ENCODE measurements around the gene PCCA.

PCCA gene

DNA sequence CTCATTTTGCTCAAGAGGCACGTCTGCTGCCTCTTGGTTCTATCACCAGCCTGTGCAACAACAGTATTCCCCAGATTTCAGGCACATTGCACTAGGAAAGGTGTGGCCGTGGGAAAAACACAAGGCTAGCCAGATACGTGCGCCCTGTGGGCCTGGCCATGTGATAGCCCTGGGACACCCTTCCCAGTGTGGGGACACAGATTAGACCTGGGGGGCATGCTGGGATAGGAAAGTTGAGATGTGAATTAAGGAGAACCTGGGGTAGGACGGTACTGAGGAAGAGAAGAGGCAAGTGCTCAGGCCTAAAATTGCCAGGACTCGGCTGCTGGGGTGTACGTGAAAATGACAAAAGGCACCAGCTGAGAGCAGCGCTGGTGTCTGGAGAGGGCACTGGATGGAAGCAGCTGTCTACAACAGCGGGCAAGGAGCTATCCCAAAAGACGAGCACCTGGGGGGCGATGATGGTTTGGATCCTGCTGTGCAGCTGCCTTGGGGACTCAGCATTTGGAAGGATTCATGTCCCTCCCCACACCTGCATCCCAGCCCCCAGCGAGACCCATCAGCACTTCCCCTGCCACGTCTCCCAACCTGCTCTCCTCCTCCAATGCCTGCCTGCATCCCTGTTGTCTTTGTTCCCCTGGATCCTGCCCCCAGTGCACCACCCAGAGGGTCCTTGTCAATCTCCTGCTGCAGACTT, 445.4 kb downstream of the PCCA start:
- ATAC-seq (replicated peaks; ENCODE audit: extremely low read depth, poor library complexity, severe bottlenecking) (no peak), DNase-seq (ENCODE audit: low spot score in 2 of 2) (no peak)
- no peak overlapping the region for H3K4me3 Mint-ChIP-seq
- H3K9me3 Mint-ChIP-seq = no peaks in the 10 kb centered on the region
- H3K27me3 Mint-ChIP-seq = no peaks in the 10 kb centered on the region
- peaks cover 3% of the 10 kb centered on the region for H3K36me3 Mint-ChIP-seq (ENCODE audit: insufficient read depth)
- no peak overlapping the region for H3K27ac Mint-ChIP-seq (ENCODE audit: low read depth)
- peaks cover 14% of the 10 kb centered on the region for H3K4me1 Mint-ChIP-seq

GRCh38 chr13:100534911-100535310, 446.0 kb downstream of the PCCA start:
- no peak overlapping the region for H3K4me3 Mint-ChIP-seq
- H3K4me1 Mint-ChIP-seq = peaks cover 10% of the 10 kb centered on the region
- ATAC-seq (replicated peaks; ENCODE audit: extremely low read depth, poor library complexity, severe bottlenecking) = no peak

GRCh38 chr13:100535426-100536135, 446.7 kb downstream of the PCCA start:
- DNase-seq (ENCODE audit: low spot score in 2 of 2) (no peak), ATAC-seq (replicated peaks; ENCODE audit: extremely low read depth, poor library complexity, severe bottlenecking) (no peak)
- H3K27ac Mint-ChIP-seq (ENCODE audit: low read depth) = no peak overlapping the region
- no peaks in the 10 kb centered on the region for H3K27me3 Mint-ChIP-seq
- H3K4me1 Mint-ChIP-seq = peaks cover 10% of the 10 kb centered on the region
- no peaks in the 10 kb centered on the region for H3K9me3 Mint-ChIP-seq
- H3K36me3 Mint-ChIP-seq (ENCODE audit: insufficient read depth) = peaks cover 3% of the 10 kb centered on the region
- H3K4me3 Mint-ChIP-seq = no peak overlapping the region

More at GRCh38 chr13:100534911-100535310, 446.0 kb downstream of the PCCA start:
- H3K27ac Mint-ChIP-seq (ENCODE audit: low read depth) = no peak overlapping the region
- no peaks in the 10 kb centered on the region for H3K9me3 Mint-ChIP-seq
- peaks cover 3% of the 10 kb centered on the region for H3K36me3 Mint-ChIP-seq (ENCODE audit: insufficient read depth)
- no peaks in the 10 kb centered on the region for H3K27me3 Mint-ChIP-seq
- no peak for DNase-seq (ENCODE audit: low spot score in 2 of 2)

DNA sequence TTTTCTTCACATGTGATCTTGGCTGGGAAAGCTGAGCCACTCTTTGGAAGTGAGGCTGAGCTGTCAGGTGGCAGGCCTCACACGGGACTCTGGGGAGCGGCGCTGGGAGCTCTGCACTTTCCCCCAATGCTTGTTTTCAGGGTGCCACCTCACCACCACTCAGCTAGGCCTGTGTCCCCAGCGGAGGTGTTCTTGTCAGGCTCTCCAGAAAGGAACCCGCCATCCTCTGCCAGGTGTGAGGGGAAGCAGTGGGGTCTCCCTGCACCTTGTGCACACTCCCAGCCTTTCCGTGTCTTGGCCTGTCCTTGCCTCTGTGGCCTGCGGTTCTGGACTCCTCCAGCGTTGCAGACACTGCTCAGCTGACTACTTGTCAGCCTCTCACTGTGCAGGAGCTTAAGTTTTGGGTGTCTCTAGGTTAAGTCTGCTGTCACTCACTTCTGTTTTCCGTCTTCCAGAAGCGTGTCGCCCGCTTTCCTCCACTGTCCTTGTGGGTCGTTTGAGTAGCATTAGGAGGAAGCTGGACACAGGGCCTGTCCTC, 447.8 kb downstream of the PCCA start:
- Mint-ChIP-seq H3K9me3 (no peaks in the 10 kb centered on the region), H3K27ac (ENCODE audit: low read depth) (no peak overlapping the region), H3K4me3 (no peak overlapping the region), H3K27me3 (no peaks in the 10 kb centered on the region), H3K4me1 (peaks cover 10% of the 10 kb centered on the region), H3K36me3 (ENCODE audit: insufficient read depth) (peaks cover 3% of the 10 kb centered on the region)
- no peak for DNase-seq (ENCODE audit: low spot score in 2 of 2)
- no peak for ATAC-seq (replicated peaks; ENCODE audit: extremely low read depth, poor library complexity, severe bottlenecking)

DNA sequence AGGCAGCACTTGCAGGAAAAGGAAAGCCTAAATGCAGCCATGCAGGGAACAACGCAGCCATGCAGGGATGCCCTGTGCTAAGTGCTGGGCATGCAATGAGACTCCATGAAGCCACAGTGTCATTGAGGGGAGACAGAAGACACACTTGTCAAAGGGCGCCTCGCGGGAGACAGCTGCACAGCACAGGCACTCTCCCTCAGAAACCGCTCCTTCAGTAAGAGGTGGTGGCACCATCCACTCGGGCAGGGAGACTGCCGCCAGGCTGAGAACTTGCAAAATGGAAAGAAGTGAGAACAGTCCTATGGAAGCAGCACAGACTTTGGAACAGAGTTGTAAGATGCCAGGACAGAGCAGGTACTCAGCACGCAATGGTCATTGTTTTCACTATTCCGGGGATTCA, 448.6 kb downstream of the PCCA start:
- H3K4me1 Mint-ChIP-seq = peaks cover 10% of the 10 kb centered on the region
- peaks cover 3% of the 10 kb centered on the region for H3K36me3 Mint-ChIP-seq (ENCODE audit: insufficient read depth)
- H3K9me3 Mint-ChIP-seq = no peaks in the 10 kb centered on the region
- no peak overlapping the region for H3K4me3 Mint-ChIP-seq
- DNase-seq (ENCODE audit: low spot score in 2 of 2) = no peak
- no peak for ATAC-seq (replicated peaks; ENCODE audit: extremely low read depth, poor library complexity, severe bottlenecking)
- H3K27ac Mint-ChIP-seq (ENCODE audit: low read depth) = no peak overlapping the region
- H3K27me3 Mint-ChIP-seq = no peaks in the 10 kb centered on the region

DNA sequence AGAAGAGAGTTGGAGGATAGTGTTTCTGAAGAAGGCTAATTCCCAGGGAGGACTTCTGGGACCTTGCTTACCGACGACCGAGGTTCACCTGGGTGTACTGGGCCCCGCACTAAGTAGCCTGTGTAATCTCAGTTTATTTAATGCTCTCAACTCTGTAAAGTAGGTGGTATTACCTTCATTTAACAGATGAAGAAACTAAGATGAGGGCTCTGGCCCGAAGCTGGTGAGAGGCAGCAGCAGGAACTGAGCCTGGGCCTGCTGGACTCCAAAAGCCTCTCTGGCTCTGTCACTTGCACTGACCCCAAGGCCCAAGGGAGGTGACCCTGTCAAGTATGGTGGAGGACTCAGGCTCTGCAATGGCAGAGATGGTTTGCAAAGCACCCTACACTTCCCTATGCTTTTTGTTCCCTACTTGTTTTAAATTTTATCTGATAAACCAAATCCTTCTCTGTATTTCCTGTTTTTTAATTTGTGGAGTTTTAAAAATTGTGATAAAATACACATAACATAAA, 449.1 kb downstream of the PCCA start:
- DNase-seq (ENCODE audit: low spot score in 2 of 2) = no peak
- H3K9me3 Mint-ChIP-seq = no peaks in the 10 kb centered on the region
- H3K4me1 Mint-ChIP-seq = peaks cover 15% of the 10 kb centered on the region
- no peak for ATAC-seq (replicated peaks; ENCODE audit: extremely low read depth, poor library complexity, severe bottlenecking)
- H3K36me3 Mint-ChIP-seq (ENCODE audit: insufficient read depth) = peaks cover 3% of the 10 kb centered on the region
- no peak overlapping the region for H3K4me3 Mint-ChIP-seq
- no peak overlapping the region for H3K27ac Mint-ChIP-seq (ENCODE audit: low read depth)
- no peaks in the 10 kb centered on the region for H3K27me3 Mint-ChIP-seq

DNA sequence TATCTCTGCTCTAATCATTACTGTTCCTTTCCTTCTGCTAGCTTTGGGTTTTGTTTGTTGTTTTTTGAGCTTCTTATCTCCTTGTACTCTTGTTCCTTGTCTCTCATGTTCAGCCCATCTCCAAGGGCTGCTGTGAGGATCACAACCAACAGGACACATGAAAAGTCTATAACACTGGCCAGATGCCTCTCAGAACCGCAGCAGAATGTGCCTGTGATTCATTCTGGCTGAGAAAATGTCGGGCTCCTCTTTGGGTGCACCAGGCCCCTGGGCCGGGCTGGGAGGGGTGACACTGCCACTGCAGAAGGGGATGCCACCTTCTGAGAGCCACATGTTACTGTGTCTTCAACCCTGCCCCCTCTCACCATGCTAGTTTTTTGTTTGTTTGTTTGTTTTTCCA, 451.7 kb downstream of the PCCA start:
- Mint-ChIP-seq H3K36me3 (ENCODE audit: insufficient read depth) (no peaks in the 10 kb centered on the region), H3K4me1 (peaks cover 15% of the 10 kb centered on the region), H3K27ac (ENCODE audit: low read depth) (no peak overlapping the region), H3K9me3 (no peaks in the 10 kb centered on the region), H3K27me3 (no peaks in the 10 kb centered on the region), H3K4me3 (no peak overlapping the region)
- ATAC-seq (replicated peaks; ENCODE audit: extremely low read depth, poor library complexity, severe bottlenecking) = no peak
- DNase-seq (ENCODE audit: low spot score in 2 of 2) = no peak

DNA sequence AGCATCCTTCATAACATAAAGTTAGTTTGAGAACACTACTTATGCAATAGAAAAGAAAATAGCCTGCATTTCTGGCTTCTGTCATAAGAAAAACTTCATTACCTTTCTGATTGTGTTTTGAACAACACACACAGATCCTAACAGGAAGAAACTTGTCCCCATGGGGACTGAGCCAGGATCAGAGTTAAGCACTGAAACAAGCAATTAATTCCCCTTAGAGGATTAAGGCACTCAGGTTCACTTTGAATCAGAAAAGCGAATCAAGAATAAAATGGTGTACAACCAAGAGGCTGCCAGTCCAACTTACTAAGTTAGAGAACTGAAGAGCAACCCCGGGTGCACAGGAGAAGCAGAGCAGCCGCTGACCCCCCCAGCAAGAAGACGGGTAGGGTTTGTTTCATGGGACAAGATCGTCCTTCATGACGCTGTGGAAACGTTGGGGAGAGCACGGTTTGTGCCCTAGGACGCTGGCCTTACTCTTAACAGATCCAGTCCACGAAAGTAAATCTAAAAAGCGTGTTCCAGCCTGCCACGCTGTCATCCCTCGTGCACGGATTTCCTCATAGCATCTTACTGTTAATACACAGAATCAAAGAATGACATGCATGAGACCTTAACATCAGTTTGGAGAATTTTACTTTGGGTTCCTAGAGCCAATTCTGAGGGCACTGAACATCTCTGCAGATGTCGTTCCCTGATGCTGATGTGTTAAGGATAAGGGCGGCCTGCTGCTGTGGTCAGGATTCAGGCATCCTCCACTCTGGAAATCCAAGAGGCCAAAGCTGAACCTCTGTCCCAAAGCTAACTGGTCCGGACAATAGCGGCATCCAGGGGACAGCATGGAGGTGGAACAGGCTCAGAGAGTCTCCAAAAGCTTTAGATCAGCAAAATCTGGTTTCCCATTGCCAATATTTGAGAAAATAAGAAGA, 453.3 kb downstream of the PCCA start:
- Mint-ChIP-seq H3K27me3 (no peaks in the 10 kb centered on the region), H3K4me3 (peak overlapping the region; percentile 8), H3K4me1 (peaks cover 8% of the 10 kb centered on the region), H3K27ac (ENCODE audit: low read depth) (no peak overlapping the region), H3K36me3 (ENCODE audit: insufficient read depth) (no peaks in the 10 kb centered on the region), H3K9me3 (no peaks in the 10 kb centered on the region)
- ATAC-seq (replicated peaks; ENCODE audit: extremely low read depth, poor library complexity, severe bottlenecking) = no peak
- DNase-seq (ENCODE audit: low spot score in 2 of 2) = no peak

DNA sequence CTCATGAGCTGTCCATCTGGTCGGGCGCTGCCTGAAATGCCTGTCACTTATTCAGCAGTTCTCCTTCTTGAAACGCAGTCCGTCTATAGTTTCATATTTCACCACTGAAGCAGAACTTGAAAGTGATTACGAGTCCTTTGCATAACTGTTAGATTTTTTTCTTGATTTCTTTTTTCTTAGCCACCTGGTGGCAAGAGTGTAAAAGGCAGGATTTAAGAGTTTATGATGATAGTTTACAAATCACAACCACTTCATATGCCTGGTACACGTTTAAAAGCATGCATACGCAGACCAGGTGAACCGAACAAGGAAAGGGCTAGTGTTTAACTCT, 453.9 kb downstream of the PCCA start:
- peak overlapping the region; percentile 8 for H3K4me3 Mint-ChIP-seq
- no peaks in the 10 kb centered on the region for H3K27me3 Mint-ChIP-seq
- no peaks in the 10 kb centered on the region for H3K36me3 Mint-ChIP-seq (ENCODE audit: insufficient read depth)
- peaks cover 5% of the 10 kb centered on the region for H3K4me1 Mint-ChIP-seq
- DNase-seq (ENCODE audit: low spot score in 2 of 2) (no peak), ATAC-seq (replicated peaks; ENCODE audit: extremely low read depth, poor library complexity, severe bottlenecking) (peak; percentile 40)
- H3K9me3 Mint-ChIP-seq = no peaks in the 10 kb centered on the region
- no peak overlapping the region for H3K27ac Mint-ChIP-seq (ENCODE audit: low read depth)

- Mint-ChIP-seq H3K4me3 (no peak overlapping the region), H3K27me3 (no peaks in the 10 kb centered on the region), H3K36me3 (ENCODE audit: insufficient read depth) (no peaks in the 10 kb centered on the region), H3K4me1 (peaks cover 5% of the 10 kb centered on the region), H3K9me3 (no peaks in the 10 kb centered on the region), H3K27ac (ENCODE audit: low read depth) (no peak overlapping the region)
- no peak for DNase-seq (ENCODE audit: low spot score in 2 of 2)
- no peak for ATAC-seq (replicated peaks; ENCODE audit: extremely low read depth, poor library complexity, severe bottlenecking)
Observed at GRCh38 chr13:100543872-100544602, 455.1 kb downstream of the PCCA start.

DNA sequence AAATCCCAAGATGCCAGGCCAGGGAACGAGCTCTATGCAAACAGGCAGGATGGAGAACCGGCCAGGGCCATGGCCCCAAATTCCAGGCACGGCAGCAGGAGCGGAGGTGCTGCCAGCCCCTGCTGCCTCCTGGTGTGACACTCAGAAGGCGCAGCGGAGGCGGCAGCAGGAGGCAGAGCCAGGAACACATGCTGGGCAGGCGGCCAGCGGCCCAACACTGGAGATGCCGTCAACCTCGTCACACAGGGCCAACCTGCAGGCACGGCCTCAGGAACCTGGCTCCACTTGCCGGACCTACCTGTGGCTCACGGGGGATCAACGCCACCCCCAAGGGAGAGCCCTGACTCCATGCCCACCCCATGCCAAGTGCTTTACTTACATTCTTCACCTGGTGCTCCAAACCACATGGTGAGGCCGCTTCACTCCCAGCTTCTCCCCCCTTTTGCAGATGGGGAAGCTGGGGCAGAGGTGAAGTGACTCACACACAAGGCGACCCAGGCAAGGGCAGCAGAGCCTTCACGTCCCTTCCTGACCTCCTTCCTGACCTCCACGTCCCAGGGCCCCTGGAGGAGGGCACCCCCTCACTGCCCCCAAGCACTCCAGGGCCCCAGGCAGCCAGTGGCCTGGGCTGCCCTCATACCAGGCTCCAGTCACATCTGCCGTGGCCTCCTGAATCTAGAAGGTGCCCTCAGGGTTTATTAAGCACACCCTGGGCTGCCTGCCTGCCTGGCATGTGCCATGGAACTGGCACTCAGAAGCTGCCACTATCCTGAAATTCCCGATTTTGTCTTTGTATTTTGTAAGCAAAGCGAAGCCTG, 456.2 kb downstream of the PCCA start:
- no peak for ATAC-seq (replicated peaks; ENCODE audit: extremely low read depth, poor library complexity, severe bottlenecking)
- no peak for DNase-seq (ENCODE audit: low spot score in 2 of 2)
- Mint-ChIP-seq H3K36me3 (ENCODE audit: insufficient read depth) (no peaks in the 10 kb centered on the region), H3K4me1 (peaks cover 5% of the 10 kb centered on the region), H3K9me3 (no peaks in the 10 kb centered on the region), H3K4me3 (no peak overlapping the region), H3K27ac (ENCODE audit: low read depth) (no peak overlapping the region), H3K27me3 (no peaks in the 10 kb centered on the region)

All from central memory CD8-positive, alpha-beta T cell (primary cell).